Gastroesophageal sphincter (tissue), 4 donors: ENCODE data around the gene E2F7. TPM values are rescaled to one million over a fixed set of nuclear protein-coding genes. Genes with fewer than 3 reads are reported as not detected.

ENCODE experiments used
- ATAC-seq: fragments of 150-250 bp; one replicate; pipeline ENCODE4 v1.9.1; 2016; ENCODE audit warnings: mild to moderate bottlenecking, moderate library complexity
- H3K27ac ChIP-seq, 4 donors: fragments of 200-600 bp; sonication (generic) in 3 of 4; 1 replicate in 3 of 4; 2 replicates in 1 of 4; pipeline ENCODE4 v1.5.1; 2016 to 2019
- H3K27me3 ChIP-seq: fragments of 200-600 bp; sonication (generic); one replicate; pipeline ENCODE4 v1.5.1; 2019
- H3K36me3 ChIP-seq, 2 donors: fragments of 200-600 bp; sonication (generic); one replicate each; pipeline ENCODE4 v1.5.1; 2019; ENCODE audit warnings: control low read depth in 1 of 2
- H3K4me1 ChIP-seq, 3 donors: fragments of 200-600 bp; sonication (generic); 1 replicate in 2 of 3; 2 replicates in 1 of 3; pipeline ENCODE4 v1.5.1; 2016 to 2019; ENCODE audit warnings: control low read depth in 2 of 3
- H3K4me3 ChIP-seq, 2 donors: fragments of 200-600 bp; sonication (generic); one replicate each; pipeline ENCODE4 v1.5.1; 2019; ENCODE audit warnings: mild to moderate bottlenecking in 1 of 2, moderate library complexity in 1 of 2
- H3K9me3 ChIP-seq, 3 donors: fragments of 200-600 bp; sonication (generic); one replicate each; pipeline ENCODE4 v1.5.1; 2017 to 2019; ENCODE audit warnings: control low read depth in 2 of 3
- EP300 ChIP-seq: sonication (generic); formaldehyde crosslinking; IDR thresholded peaks from one replicate; pipeline ENCODE4 v1.6.1; 2017; ENCODE audit warnings: antibody characterized with exemption, mild to moderate bottlenecking
- POLR2A ChIP-seq, 2 donors: fragments of 450-650 bp; IDR thresholded peaks; one replicate each; pipeline ENCODE4 v1.6.1; 2017; ENCODE audit warnings: antibody characterized with exemption in 2 of 2, mild to moderate bottlenecking in 2 of 2, moderate library complexity in 1 of 2
- POLR2AphosphoS5 ChIP-seq: sonication (generic); formaldehyde crosslinking; IDR thresholded peaks from one replicate; pipeline ENCODE4 v1.6.1; 2017; ENCODE audit warnings: antibody characterized with exemption
- WGBS, 2 donors: methylation state at CpG; one replicate each; pipeline ENCODE4 v1.1.5; 2018; ENCODE audit warnings: low coverage in 1 of 2; 5-methylcytosine and 5-hydroxymethylcytosine counted together
- total RNA-seq, 4 donors: library from RNA; depleted of rRNA; stranded (reverse); fragments of >200 nt; gene quantifications; one replicate each; pipeline ENCODE4 v1.1.0, GENCODE V29; 2016
- TF ChIP-seq, protein P1 (sequence below), 4 experiments: fragments of 200-600 bp in 2 of 4; fragments of 450-650 bp in 2 of 4; sonication (generic) in 1 of 4; IDR thresholded peaks; one replicate each; pipeline ENCODE4 v1.5.1; 2017 to 2019; ENCODE audit warnings: antibody characterized with exemption in 4 of 4, mild to moderate bottlenecking in 2 of 4, moderate library complexity in 2 of 4

E2F7 gene
- total RNA-seq, 4 donors from 2014 or later = 0.47 TPM; not detected in 3

GRCh38 chr12:77089686-77090220 is 24.4 kb upstream of the E2F7 start:
- ATAC-seq = no peak

DNA sequence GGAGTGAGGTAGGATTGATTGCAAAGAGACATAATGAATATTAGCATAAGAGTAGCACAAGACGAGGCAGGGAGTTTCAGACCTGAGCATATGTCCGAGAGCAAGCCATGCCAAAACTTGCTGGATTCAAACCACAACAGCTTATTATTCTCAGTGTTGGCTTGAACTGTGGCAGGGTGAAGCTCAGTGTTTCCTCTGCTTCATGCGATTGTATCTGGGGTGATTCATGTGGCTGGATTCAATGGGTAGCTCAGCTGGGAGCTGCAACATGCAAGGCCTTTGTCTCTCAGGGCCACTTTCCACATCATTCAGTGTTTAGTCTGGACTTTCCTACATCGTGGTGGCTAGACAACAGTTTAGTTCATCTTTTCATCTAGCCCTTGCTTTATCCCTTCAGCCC is 22.1 kb upstream of the E2F7 start:
- no peak for ATAC-seq
- TF ChIP-seq, protein P1, sequence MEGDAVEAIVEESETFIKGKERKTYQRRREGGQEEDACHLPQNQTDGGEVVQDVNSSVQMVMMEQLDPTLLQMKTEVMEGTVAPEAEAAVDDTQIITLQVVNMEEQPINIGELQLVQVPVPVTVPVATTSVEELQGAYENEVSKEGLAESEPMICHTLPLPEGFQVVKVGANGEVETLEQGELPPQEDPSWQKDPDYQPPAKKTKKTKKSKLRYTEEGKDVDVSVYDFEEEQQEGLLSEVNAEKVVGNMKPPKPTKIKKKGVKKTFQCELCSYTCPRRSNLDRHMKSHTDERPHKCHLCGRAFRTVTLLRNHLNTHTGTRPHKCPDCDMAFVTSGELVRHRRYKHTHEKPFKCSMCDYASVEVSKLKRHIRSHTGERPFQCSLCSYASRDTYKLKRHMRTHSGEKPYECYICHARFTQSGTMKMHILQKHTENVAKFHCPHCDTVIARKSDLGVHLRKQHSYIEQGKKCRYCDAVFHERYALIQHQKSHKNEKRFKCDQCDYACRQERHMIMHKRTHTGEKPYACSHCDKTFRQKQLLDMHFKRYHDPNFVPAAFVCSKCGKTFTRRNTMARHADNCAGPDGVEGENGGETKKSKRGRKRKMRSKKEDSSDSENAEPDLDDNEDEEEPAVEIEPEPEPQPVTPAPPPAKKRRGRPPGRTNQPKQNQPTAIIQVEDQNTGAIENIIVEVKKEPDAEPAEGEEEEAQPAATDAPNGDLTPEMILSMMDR (IDR thresholded peaks at IDR 0.05) = no peak
- TF ChIP-seq EP300 = no peak
- no peak for TF ChIP-seq POLR2AphosphoS5
- no peak for TF ChIP-seq POLR2A (IDR thresholded peaks at IDR 0.05)
- H3K27ac ChIP-seq = no peak overlapping the region
- 31 to 36% methylated on average over 4 of the region's 4 CpGs for WGBS, 2 donors
- H3K36me3 ChIP-seq = no peaks in the 10 kb centered on the region
- no peaks in the 10 kb centered on the region for H3K27me3 ChIP-seq
- H3K9me3 ChIP-seq = no peaks in the 10 kb centered on the region
- H3K4me1 ChIP-seq = no peaks in the 10 kb centered on the region
- no peak overlapping the region for H3K4me3 ChIP-seq

More at GRCh38 chr12:77089686-77090220, 24.4 kb upstream of the E2F7 start:
- Histone ChIP-seq H3K27ac (no peak overlapping the region), H3K4me3 (no peak overlapping the region), H3K27me3 (no peaks in the 10 kb centered on the region), H3K4me1 (no peaks in the 10 kb centered on the region), H3K36me3 (no peaks in the 10 kb centered on the region), H3K9me3 (no peaks in the 10 kb centered on the region)
- 33 to 57% methylated on average over 1 of the region's 1 CpG for WGBS, 2 donors
- no peak for TF ChIP-seq EP300
- TF ChIP-seq, protein P1 (IDR thresholded peaks at IDR 0.05) = no peak
- no peak for TF ChIP-seq POLR2AphosphoS5
- no peak for TF ChIP-seq POLR2A (IDR thresholded peaks at IDR 0.05)

DNA sequence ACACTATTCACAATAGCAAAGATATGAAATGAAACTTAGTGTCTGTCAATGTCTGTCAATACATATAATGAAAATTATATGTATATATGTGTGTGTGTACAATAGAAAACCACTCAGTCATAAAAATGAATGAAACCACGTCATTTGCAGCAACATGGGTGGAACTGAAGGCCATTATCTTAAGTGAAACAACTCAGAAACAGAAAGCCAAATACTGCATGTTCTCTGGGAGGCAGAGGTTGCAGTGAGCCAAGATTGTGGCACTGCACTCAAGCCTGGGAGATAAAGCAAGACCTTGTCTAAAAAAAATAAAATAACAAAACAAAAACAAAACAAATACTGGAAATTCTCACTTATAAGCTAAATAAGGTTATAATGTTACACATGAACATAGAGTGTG is 16.7 kb upstream of the E2F7 start:
- H3K36me3 ChIP-seq = no peaks in the 10 kb centered on the region
- no peaks in the 10 kb centered on the region for H3K9me3 ChIP-seq
- TF ChIP-seq POLR2A (IDR thresholded peaks at IDR 0.05) (no peak), POLR2AphosphoS5 (no peak), EP300 (no peak)
- TF ChIP-seq, protein P1 (IDR thresholded peaks at IDR 0.05) = no peak
- H3K27ac ChIP-seq = no peak overlapping the region
- WGBS, 2 donors = 40 to 83% methylated on average over 1 of the region's 1 CpG
- H3K27me3 ChIP-seq = no peaks in the 10 kb centered on the region
- no peak for ATAC-seq
- H3K4me1 ChIP-seq = no peaks in the 10 kb centered on the region
- H3K4me3 ChIP-seq = no peak overlapping the region

DNA sequence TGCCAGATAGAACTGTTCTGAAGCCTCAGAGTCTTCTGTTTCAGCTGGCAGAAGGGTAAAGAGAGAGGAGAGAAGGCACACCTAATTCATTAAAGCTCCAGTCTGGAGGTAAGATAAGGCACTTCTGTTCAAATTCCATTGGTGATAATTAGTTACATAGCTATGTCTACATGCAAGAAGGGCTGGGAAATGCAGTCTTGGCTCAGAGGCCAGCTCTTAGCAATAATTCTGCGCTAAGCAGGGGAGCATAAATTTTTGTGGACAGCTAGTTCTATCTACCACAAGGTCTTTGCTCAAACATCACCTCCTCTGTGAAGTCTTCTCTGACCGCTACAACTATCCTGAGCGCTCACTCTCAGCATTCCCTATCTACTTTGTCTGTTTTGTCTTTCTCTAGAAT is 14.3 kb upstream of the E2F7 start:
- Histone ChIP-seq H3K4me1 (no peaks in the 10 kb centered on the region), H3K4me3 (no peak overlapping the region), H3K9me3 (no peaks in the 10 kb centered on the region), H3K27me3 (no peaks in the 10 kb centered on the region), H3K27ac (no peak overlapping the region), H3K36me3 (no peaks in the 10 kb centered on the region)
- no peak for ATAC-seq
- TF ChIP-seq EP300 (no peak), POLR2A (IDR thresholded peaks at IDR 0.05) (no peak), POLR2AphosphoS5 (no peak)
- TF ChIP-seq, protein P1 (IDR thresholded peaks at IDR 0.05) = no peak
- 93 to 100% methylated on average over 3 of the region's 3 CpGs for whole genome bisulfite sequencing, 2 donors

GRCh38 chr12:77078231-77078630 is 12.9 kb upstream of the E2F7 start:
- no peak overlapping the region for H3K4me3 ChIP-seq
- no peaks in the 10 kb centered on the region for H3K36me3 ChIP-seq
- no peaks in the 10 kb centered on the region for H3K27me3 ChIP-seq
- no peak for ATAC-seq
- H3K9me3 ChIP-seq = no peaks in the 10 kb centered on the region
- TF ChIP-seq, protein P1 (IDR thresholded peaks at IDR 0.05) = no peak
- TF ChIP-seq POLR2AphosphoS5 (no peak), POLR2A (IDR thresholded peaks at IDR 0.05) (no peak)
- H3K27ac ChIP-seq = no peak overlapping the region
- no peaks in the 10 kb centered on the region for H3K4me1 ChIP-seq
